ENCODE measurements around the gene PDCD2L.

The PDCD2L gene

DNA sequence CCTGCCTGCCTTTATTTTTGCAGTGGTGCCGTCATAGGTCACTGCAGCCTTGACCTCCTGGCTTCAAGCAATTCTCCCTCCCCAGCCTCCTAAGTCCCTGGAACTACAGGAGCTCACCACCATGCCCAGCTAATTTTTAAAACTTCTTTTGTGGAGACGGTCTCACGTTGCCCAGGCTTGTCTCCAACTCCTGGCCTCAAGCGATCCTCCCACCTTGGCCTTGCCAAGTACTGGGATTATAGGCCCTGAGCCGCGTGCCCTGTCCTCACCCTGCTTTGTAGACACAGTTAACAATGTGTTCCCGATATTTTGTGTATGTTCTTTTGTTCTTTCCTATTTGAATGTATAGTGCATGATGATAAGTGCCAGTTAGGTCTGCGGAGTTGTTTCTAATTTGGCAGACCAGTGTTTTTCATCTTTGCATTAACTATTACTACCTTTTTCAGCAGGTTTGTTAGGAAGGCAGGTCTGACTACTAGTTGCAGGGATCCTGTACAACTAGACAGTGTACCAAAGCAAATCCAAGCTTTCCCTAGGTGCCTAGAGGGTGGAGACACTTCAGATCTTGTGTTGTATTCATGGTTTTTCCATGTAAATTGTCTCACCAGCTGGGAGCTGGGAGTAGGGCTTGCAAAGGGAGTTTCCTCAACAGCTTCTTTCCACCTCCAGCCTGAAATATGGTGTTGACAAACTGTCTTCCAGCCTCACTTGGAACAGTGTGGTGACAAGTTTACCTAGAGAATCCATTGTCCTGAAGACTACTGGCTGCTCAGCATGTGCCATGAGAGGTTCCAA is 67.9 kb downstream of the PDCD2L start:
- no peak for DNase-seq
- H3K36me3 ChIP-seq = peaks cover 66% of the 10 kb centered on the region
- H3K27me3 ChIP-seq (ENCODE audit: insufficient read depth, low read depth, severe bottlenecking) = no peaks in the 10 kb centered on the region
- no peak overlapping the region for H3K4me3 ChIP-seq (ENCODE audit: low read depth, low read length)
- H3K27ac ChIP-seq = no peak overlapping the region
- no peaks in the 10 kb centered on the region for H3K9me3 ChIP-seq (ENCODE audit: severe bottlenecking)
- TF ChIP-seq CTCF (IDR thresholded peaks at IDR 0.05; ENCODE audit: low read depth, low read length) = no peak

GRCh38 chr19:34474233-34474989 is 70.2 kb downstream of the PDCD2L start:
- no peak for DNase-seq
- H3K36me3 ChIP-seq = peaks cover 48% of the 10 kb centered on the region
- no peak overlapping the region for H3K27ac ChIP-seq
- H3K4me3 ChIP-seq (ENCODE audit: low read depth, low read length) = no peak overlapping the region
- no peaks in the 10 kb centered on the region for H3K9me3 ChIP-seq (ENCODE audit: severe bottlenecking)
- no peaks in the 10 kb centered on the region for H3K27me3 ChIP-seq (ENCODE audit: insufficient read depth, low read depth, severe bottlenecking)
- no peak for TF ChIP-seq CTCF (IDR thresholded peaks at IDR 0.05; ENCODE audit: low read depth, low read length)

DNA sequence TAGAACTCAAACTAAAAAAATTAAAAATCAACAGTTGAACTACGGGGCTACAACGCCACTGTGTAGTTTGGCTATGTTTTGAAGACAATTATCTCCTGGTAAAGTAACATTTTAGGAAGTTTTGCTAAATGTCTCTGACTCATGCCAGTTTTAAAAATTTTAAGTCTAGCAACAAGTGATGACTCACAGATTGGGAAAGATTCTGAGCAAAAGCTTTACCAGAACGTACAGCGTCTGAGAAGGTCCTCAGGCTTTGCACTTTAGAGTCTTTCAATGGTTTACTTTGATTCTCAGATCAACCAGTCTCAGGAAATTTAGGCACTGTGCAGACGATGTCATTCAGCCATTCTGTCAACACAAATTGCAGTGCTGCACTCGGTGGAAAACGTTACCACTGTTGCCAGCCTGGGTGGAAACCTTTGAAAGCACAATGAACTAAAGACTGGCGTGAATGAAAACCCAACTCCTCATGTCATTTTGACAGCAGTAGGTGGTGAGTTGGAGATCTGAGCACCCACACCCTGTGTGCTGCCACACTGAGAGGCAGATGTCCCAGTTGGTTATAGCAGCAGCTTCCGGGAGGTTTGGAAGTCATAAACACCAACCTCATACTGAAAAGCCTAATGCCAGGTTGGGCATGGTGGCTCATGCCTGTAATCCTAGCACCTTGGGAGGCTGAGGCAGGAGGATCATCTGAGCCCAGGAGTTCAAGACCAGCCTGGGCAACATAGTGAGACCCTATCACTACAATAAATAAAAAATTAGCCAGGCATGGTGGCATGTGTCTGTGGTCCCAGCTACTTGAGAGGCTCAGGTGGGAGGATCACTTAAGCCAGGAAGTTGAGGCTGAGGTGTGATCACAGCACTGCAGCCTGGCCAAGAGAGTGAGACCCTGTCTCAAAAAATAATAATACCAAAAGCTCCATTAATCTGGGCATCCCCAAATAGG is 71.1 kb downstream of the PDCD2L start:
- peaks cover 43% of the 10 kb centered on the region for H3K36me3 ChIP-seq
- no peak for DNase-seq
- no peaks in the 10 kb centered on the region for H3K9me3 ChIP-seq (ENCODE audit: severe bottlenecking)
- H3K4me3 ChIP-seq (ENCODE audit: low read depth, low read length) = no peak overlapping the region
- no peak overlapping the region for H3K27ac ChIP-seq
- H3K27me3 ChIP-seq (ENCODE audit: insufficient read depth, low read depth, severe bottlenecking) = no peaks in the 10 kb centered on the region
- no peak for TF ChIP-seq CTCF (IDR thresholded peaks at IDR 0.05; ENCODE audit: low read depth, low read length)

All from WERI-Rb-1 (cell line).